GM19395 (cell line): ENCODE measurements around the gene VCX2.
"Not testable (repeated sequence)": the region's sequence is repeated elsewhere in the genome, so short reads cannot be mapped to it uniquely, and the experiment has no call there.

Experiments
- ATAC-seq: cut with Tn5 transposase; IDR thresholded peaks from one replicate; pipeline ENCODE4 v1.9.1; 2021; ENCODE audit warnings: mild to moderate bottlenecking, moderate library complexity; ENCODE audit not compliant: unreplicated experiment

Gene VCX2

DNA sequence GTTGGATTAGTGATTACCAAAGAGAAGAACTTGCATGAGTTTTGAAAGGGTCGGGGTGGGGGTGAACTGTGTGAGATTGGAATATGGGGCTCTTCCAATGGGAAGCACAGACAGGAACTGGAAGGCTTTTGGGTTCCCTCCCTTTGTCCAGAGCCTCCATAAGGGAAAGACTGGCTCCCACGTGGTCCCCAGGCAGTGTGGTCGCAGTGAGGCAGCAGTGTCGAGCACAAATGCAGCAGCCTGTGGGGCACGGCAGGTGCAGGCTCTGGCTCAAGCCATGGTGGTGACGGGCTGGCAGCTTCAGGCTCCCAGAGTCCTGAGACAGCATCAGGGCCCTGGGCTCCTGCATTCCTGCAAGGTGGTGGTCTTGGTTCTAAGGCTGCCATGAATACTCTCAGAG lies 45.5 kb downstream of the VCX2 start:
- no peak for ATAC-seq

- no peak for ATAC-seq
These were observed 48.5 kb downstream of the VCX2 start for GRCh38 chrX:8122538-8122937.

GRCh38 chrX:8121391-8121790 lies 49.7 kb downstream of the VCX2 start:
- not testable (repeated sequence) for ATAC-seq
